CD14-positive monocyte (primary cell): ENCODE results near the gene GALNT14. TPM values are rescaled to one million over a fixed set of nuclear protein-coding genes. Genes with fewer than 3 reads are reported as not detected.
A peak's percentile ranks its signal among the peaks of the same experiment; 100 is the strongest.

Experiments used
- DNase-seq, 3 donors: peaks; one replicate each; pipeline ENCODE4 v3.0.0-alpha.2; 2011 to 2022
- H2AFZ ChIP-seq: 2 replicates; pipeline ENCODE4 v1.6.0; 2012; ENCODE audit warnings: mild to moderate bottlenecking, low read depth, low read length, inconsistent platforms; ENCODE audit not compliant: insufficient read depth, poor library complexity, severe bottlenecking
- H3K27ac ChIP-seq, 2 donors: 1 replicate in 1 of 2; 2 replicates in 1 of 2; pipeline ENCODE4 v1.5.1; 2012 to 2013; ENCODE audit warnings: low read length in 2 of 2, control low read depth in 1 of 2, inconsistent platforms in 1 of 2, low read depth in 1 of 2, mild to moderate bottlenecking in 1 of 2
- H3K27me3 ChIP-seq, 2 donors: one replicate each; pipeline versions ENCODE4 v1.6.0 to v1.6.1; 2011 to 2013; ENCODE audit warnings: low read length in 2 of 2; ENCODE audit not compliant: control insufficient read depth in 2 of 2, insufficient read depth in 2 of 2
- H3K36me3 ChIP-seq, 2 donors: replicated peaks in 1 of 2; 1 replicate in 1 of 2; 2 replicates in 1 of 2; pipeline versions ENCODE4 v1.5.1 to v1.6.1; 2012 to 2013; ENCODE audit warnings: low read length in 2 of 2, control low read depth in 1 of 2, inconsistent platforms in 1 of 2, mild to moderate bottlenecking in 1 of 2; ENCODE audit not compliant: insufficient read depth in 2 of 2, control insufficient read depth in 1 of 2
- H3K4me1 ChIP-seq, 2 donors: 1 replicate in 1 of 2; 2 replicates in 1 of 2; pipeline versions ENCODE4 v1.5.1 to v1.6.1; 2012 to 2013; ENCODE audit warnings: low read length in 2 of 2, control low read depth in 1 of 2, inconsistent platforms in 1 of 2, mild to moderate bottlenecking in 1 of 2, moderate library complexity in 1 of 2; ENCODE audit not compliant: insufficient read depth in 2 of 2, control insufficient read depth in 1 of 2
- H3K4me2 ChIP-seq: replicated peaks from 2 replicates; pipeline ENCODE3; 2012; ENCODE audit warnings: low read length, moderate library complexity, mild to moderate bottlenecking; ENCODE audit not compliant: poor library complexity, severe bottlenecking; ENCODE audit errors: extremely low read depth
- H3K4me3 ChIP-seq, 3 experiments: fragments of 200-600 bp in 1 of 3; sonication (generic) in 1 of 3; replicated peaks in 1 of 3; 1 replicate in 2 of 3; 2 replicates in 1 of 3; pipeline ENCODE4 v1.5.1; 2011 to 2013; ENCODE audit warnings: low read length in 3 of 3, mild to moderate bottlenecking in 3 of 3, control low read depth in 2 of 3, low read depth in 2 of 3, inconsistent platforms in 1 of 3, moderate library complexity in 1 of 3
- H3K79me2 ChIP-seq: 2 replicates; pipeline ENCODE4 v1.6.0; 2012; ENCODE audit warnings: mild to moderate bottlenecking, control low read depth, inconsistent platforms, low read length, moderate library complexity; ENCODE audit not compliant: insufficient read depth
- H3K9ac ChIP-seq: 2 replicates; pipeline ENCODE4 v1.6.0; 2017; ENCODE audit warnings: low read length, mild to moderate bottlenecking; ENCODE audit not compliant: insufficient read depth, poor library complexity, severe bottlenecking
- H3K9me3 ChIP-seq, 2 donors: replicated peaks in 1 of 2; 1 replicate in 1 of 2; 2 replicates in 1 of 2; pipeline versions ENCODE4 v1.5.1 to v1.6.1; 2012 to 2013; ENCODE audit warnings: low read length in 2 of 2, control low read depth in 1 of 2; ENCODE audit not compliant: control insufficient read depth in 1 of 2, insufficient read depth in 1 of 2
- H4K20me1 ChIP-seq: 2 replicates; pipeline ENCODE4 v1.6.0; 2012; ENCODE audit warnings: mild to moderate bottlenecking, low read length, control low read depth, moderate library complexity; ENCODE audit not compliant: insufficient read depth
- H3K27ac Mint-ChIP-seq, 7 donors: one replicate each; pipeline ENCODE4 v1.8.0; 2020; ENCODE audit warnings: mild to moderate bottlenecking in 7 of 7, mixed read lengths in 7 of 7, moderate library complexity in 6 of 7, inconsistent platforms in 2 of 7
- H3K27me3 Mint-ChIP-seq, 3 donors: one replicate each; pipeline ENCODE4 v1.8.0; 2021 to 2022; ENCODE audit warnings: low read depth in 3 of 3, mild to moderate bottlenecking in 3 of 3, mixed read lengths in 3 of 3, moderate library complexity in 3 of 3, inconsistent platforms in 1 of 3
- H3K36me3 Mint-ChIP-seq, 2 donors: one replicate each; pipeline ENCODE4 v1.8.0; 2020; ENCODE audit warnings: mixed read lengths in 2 of 2, inconsistent platforms in 1 of 2, mild to moderate bottlenecking in 1 of 2
- H3K4me1 Mint-ChIP-seq: one replicate; pipeline ENCODE4 v1.8.0; 2020; ENCODE audit warnings: mild to moderate bottlenecking, mixed read lengths
- H3K4me3 Mint-ChIP-seq, 2 donors: one replicate each; pipeline ENCODE4 v1.8.0; 2020; ENCODE audit warnings: mild to moderate bottlenecking in 2 of 2, mixed read lengths in 2 of 2, moderate library complexity in 1 of 2
- H3K9me3 Mint-ChIP-seq, 7 donors: one replicate each; pipeline ENCODE4 v1.8.0; 2020 to 2022; ENCODE audit warnings: mixed read lengths in 7 of 7, mild to moderate bottlenecking in 6 of 7, moderate library complexity in 6 of 7, inconsistent platforms in 2 of 7
- CTCF ChIP-seq: fragments of 200-600 bp; IDR thresholded peaks from one replicate; pipeline ENCODE4 v1.8.0; 2022; ENCODE audit warnings: antibody characterized with exemption, mild to moderate bottlenecking
- WGBS: methylation state at CpG from one replicate; pipeline ENCODE4 v1.1.5; 2013; ENCODE audit warnings: missing lambda C conversion rate; ENCODE audit not compliant: insufficient coverage; 5-methylcytosine and 5-hydroxymethylcytosine counted together
- intact Hi-C, 2 donors: fragments of 100-400 bp; cut with micrococcal nuclease; formaldehyde crosslinking; loops; one replicate each; pipeline versions ENCODE4 v1.15.0 to v1.15.1; 2023
- polyA plus RNA-seq, 3 donors: library from polyadenylated mRNA; depleted of rRNA in 1 of 3; unstranded in 2 of 3; stranded (reverse) in 1 of 3; fragments of 300-500 nt in 2 of 3; fragments of >200 nt in 1 of 3; fragmentation: Illumina TruSeq in 2 of 3; gene quantifications; 1 replicate in 2 of 3; 2 replicates in 1 of 3; pipeline ENCODE4 v1.2.3, GENCODE V29; 2012 to 2021

Gene GALNT14
- polyA plus RNA-seq, 3 donors: 0.33 TPM; not detected in 2

GRCh38 chr2:31166925-31167324 lies 28.7 kb upstream of the GALNT14 start:
- Histone ChIP-seq H3K9ac (no peak overlapping the region), H3K4me3 (no peak overlapping the region), H3K9me3 (no peaks in the 10 kb centered on the region), H3K27ac (no peak overlapping the region), H3K27me3 (no peaks in the 10 kb centered on the region), H3K4me2 (no peak overlapping the region), H3K36me3 (no peaks in the 10 kb centered on the region), H3K4me1 (peaks cover 0 to 5% of the 10 kb centered on the region in 2 donors), H2AFZ (peak overlapping the region; percentile 42), H4K20me1 (no peaks in the 10 kb centered on the region), H3K79me2 (no peaks in the 10 kb centered on the region)
- Mint-ChIP-seq H3K27me3 (peaks cover 0 to 1% (median 0%) of the 10 kb centered on the region in 3 donors), H3K4me3 (no peak overlapping the region), H3K4me1 (peaks cover 18% of the 10 kb centered on the region), H3K9me3 (no peaks in the 10 kb centered on the region), H3K27ac (no peak overlapping the region), H3K36me3 (no peaks in the 10 kb centered on the region)
- no peak for TF ChIP-seq CTCF
- DNase-seq: peak in 1 of 3 donors; percentile 8
- intact Hi-C loops: no loop called here
- WGBS: no CpG with 5 or more reads among the region's 1 CpG

DNA sequence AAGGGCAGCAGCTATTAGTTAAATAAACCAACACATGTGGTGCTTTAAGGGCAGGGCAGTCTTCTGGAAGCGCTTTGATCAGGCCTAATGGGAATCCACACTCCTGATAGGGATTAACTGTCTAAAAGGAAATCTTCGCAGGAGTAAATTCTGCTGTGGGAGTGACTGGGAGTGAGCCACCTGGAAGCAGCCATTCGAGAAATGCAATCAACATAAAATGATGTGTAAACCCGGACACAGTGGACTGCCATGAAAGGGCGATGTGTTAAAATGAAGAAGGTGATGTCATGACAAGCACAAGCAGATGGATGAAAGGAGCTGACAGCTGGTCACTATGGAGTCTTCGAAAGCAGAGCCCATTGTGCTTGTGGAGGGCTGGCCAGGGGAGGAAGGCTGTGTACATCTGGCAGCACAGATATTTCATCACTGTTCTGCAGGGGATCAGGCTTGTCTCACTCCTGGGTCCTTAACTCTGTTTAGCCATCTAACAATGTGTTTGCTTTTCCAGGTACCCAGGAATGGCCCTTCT lies 24.8 kb upstream of the GALNT14 start:
- H4K20me1 ChIP-seq: no peaks in the 10 kb centered on the region
- no peaks in the 10 kb centered on the region for H3K79me2 ChIP-seq
- H3K9ac ChIP-seq: no peak overlapping the region
- no peak overlapping the region for H3K4me2 ChIP-seq
- no peaks in the 10 kb centered on the region for H3K36me3 ChIP-seq
- no peak overlapping the region for H2AFZ ChIP-seq
- no peak overlapping the region for H3K4me3 Mint-ChIP-seq
- H3K4me1 ChIP-seq: no peaks in the 10 kb centered on the region
- H3K9me3 ChIP-seq: no peaks in the 10 kb centered on the region
- H3K9me3 Mint-ChIP-seq: no peaks in the 10 kb centered on the region
- H3K36me3 Mint-ChIP-seq: no peaks in the 10 kb centered on the region
- no peak overlapping the region for H3K4me3 ChIP-seq
- H3K27me3 Mint-ChIP-seq: peaks cover 0 to 1% (median 0%) of the 10 kb centered on the region in 3 donors
- 93% methylated on average over 6 of the region's 6 CpGs for WGBS
- TF ChIP-seq CTCF: no peak
- peaks cover 12% of the 10 kb centered on the region for H3K4me1 Mint-ChIP-seq
- intact Hi-C loops: no loop called here
- H3K27me3 ChIP-seq: no peaks in the 10 kb centered on the region
- no peak for DNase-seq
- no peak overlapping the region for H3K27ac ChIP-seq
- H3K27ac Mint-ChIP-seq: no peak overlapping the region
